ENCODE data around the gene CYP20A1. TPM values are rescaled to one million over a fixed set of nuclear protein-coding genes. Genes with fewer than 3 reads are reported as not detected.
"Not testable (repeated sequence)": the region's sequence is repeated elsewhere in the genome, so short reads cannot be mapped to it uniquely, and the experiment has no call there.

CYP20A1 gene
- total and polyA plus RNA-seq, 2 of the 8 experiments (the other 6 are each of a cell fraction or from before 2014, with no cell fraction given): 6.2 to 21.5 TPM

DNA sequence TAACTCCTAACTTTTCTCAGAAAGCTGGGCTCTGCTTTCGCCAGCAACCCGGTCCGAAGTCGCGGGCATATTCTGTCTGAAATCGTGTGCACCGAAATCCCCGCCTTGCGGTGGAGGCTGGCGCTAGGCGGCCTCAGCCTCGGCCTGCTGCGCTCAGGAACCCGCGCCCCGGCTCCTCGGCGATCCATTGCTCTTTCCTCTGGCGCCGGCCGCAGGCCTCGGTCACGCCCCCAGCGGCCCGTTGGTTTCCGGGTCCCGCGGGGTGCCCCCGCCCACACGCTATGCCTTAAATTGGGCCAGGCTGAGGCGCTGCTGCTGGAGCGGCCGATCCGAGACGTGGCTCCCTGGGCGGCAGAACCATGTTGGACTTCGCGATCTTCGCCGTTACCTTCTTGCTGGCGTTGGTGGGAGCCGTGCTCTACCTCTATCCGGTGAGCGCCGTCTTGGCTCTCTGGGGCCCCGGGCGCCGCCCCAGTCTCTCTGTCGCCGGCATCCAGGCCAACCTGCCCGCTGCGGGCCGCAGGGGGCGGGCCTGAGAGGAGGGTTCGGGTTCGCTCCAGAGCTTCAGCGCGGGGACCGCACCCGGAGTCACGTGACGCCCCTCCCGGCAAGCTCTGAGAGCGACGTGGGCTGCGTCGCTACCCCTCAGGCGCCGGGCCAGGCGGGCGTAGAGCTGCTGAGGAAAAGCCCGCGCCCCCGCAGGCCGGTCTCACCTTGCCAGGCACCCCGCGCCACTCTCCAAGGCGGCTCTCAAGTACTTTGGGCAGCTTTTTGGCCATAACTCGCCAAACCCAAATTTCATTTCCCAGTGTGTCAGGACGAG lies at the start of gene CYP20A1 (continued):
- TF ChIP-seq KDM1A (IDR thresholded peaks at IDR 0.05; ENCODE audit: borderline replicate concordance, low read length) (0 out of 2 replicates have a peak, but pooled peaks have one; percentile 9), TBP (IDR thresholded peaks at IDR 0.05; ENCODE audit: low read depth, low read length) (peak; percentile 87; the same call in 1 of the 2 replicates), HDAC2 (IDR thresholded peaks at IDR 0.05; ENCODE audit: borderline replicate concordance in 1 of 2, low read depth in 2 of 2, low read length in 2 of 2) (peak in 1 of 2 experiments; percentile 69; a peak in 1 of 4 replicates), KDM4A (IDR thresholded peaks at IDR 0.05; ENCODE audit: low read depth, low read length, severe bottlenecking) (peak; percentile 64)
- TF ChIP-seq, protein P1, sequence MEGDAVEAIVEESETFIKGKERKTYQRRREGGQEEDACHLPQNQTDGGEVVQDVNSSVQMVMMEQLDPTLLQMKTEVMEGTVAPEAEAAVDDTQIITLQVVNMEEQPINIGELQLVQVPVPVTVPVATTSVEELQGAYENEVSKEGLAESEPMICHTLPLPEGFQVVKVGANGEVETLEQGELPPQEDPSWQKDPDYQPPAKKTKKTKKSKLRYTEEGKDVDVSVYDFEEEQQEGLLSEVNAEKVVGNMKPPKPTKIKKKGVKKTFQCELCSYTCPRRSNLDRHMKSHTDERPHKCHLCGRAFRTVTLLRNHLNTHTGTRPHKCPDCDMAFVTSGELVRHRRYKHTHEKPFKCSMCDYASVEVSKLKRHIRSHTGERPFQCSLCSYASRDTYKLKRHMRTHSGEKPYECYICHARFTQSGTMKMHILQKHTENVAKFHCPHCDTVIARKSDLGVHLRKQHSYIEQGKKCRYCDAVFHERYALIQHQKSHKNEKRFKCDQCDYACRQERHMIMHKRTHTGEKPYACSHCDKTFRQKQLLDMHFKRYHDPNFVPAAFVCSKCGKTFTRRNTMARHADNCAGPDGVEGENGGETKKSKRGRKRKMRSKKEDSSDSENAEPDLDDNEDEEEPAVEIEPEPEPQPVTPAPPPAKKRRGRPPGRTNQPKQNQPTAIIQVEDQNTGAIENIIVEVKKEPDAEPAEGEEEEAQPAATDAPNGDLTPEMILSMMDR (IDR thresholded peaks at IDR 0.05; ENCODE audit: control extremely low read depth in 1 of 3, insufficient read depth in 1 of 3, low read depth in 1 of 3, low read length in 3 of 3): peak; percentile 15 to 44 (median 30)

DNA sequence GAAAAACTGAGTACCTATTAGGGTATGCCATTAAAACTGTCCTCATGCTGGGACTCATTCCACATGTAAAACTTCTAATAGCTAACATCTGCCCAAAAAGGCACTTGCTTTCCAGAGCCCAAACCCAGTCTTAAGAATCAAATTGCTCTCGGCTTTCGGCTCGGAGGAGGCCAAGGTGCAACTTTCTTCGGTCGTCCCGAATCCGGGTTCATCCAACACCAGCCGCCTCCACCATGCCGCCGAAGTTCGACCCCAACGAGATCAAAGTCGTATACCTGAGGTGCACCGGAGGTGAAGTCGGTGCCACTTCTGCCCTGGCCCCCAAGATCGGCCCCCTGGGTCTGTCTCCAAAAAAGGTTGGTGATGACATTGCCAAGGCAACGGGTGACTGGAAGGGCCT lies 48.3 kb upstream of the CYP20A1 start:
- H3K79me2 ChIP-seq (ENCODE audit: control insufficient read depth in 1 of 2, insufficient read depth in 2 of 2, low read length in 2 of 2); CTCF ChIA-PET (ENCODE audit: partially characterized antibody); H3K4me3 ChIP-seq (ENCODE audit: extremely low read depth in 1 of 4, insufficient read depth in 2 of 4, low read depth in 3 of 4, low read length in 4 of 4); DNase-seq (ENCODE audit: low read depth in 1 of 2, low spot score in 2 of 2); H3K4me2 ChIP-seq (ENCODE audit: insufficient read depth in 1 of 2, low read depth in 2 of 2, low read length in 2 of 2); H2BK15ac ChIP-seq (ENCODE audit: low read length); H3K56ac ChIP-seq (replicated peaks; ENCODE audit: insufficient read length, low read depth, low read length); H3K36me3 ChIP-seq (ENCODE audit: control insufficient read depth in 2 of 4, insufficient read depth in 4 of 4, low read length in 3 of 4); FAIRE-seq; H3K27ac ChIP-seq (ENCODE audit: low read depth, low read length); H3K4me1 ChIP-seq (replicated peaks in 1 of 4; ENCODE audit: control insufficient read depth in 3 of 4, insufficient read depth in 4 of 4, low read length in 3 of 4); H3K79me1 ChIP-seq (ENCODE audit: low read depth, low read length); H4K91ac ChIP-seq (replicated peaks; ENCODE audit: insufficient read length, low read length); H2BK12ac ChIP-seq (ENCODE audit: low read depth, low read length); H2BK5ac ChIP-seq (ENCODE audit: low read depth, low read length); H4K20me1 ChIP-seq (replicated peaks in 1 of 2; ENCODE audit: control insufficient read depth in 1 of 2, insufficient read depth in 2 of 2, low read length in 2 of 2); POLR2A ChIA-PET (ENCODE audit: partially characterized antibody); H2BK120ac ChIP-seq (replicated peaks; ENCODE audit: low read depth, low read length); H4K5ac ChIP-seq (ENCODE audit: insufficient read length, low read depth, low read length); H3K14ac ChIP-seq (ENCODE audit: insufficient read length); H2BK20ac ChIP-seq (ENCODE audit: low read length); H3K18ac ChIP-seq (ENCODE audit: extremely low read depth, low read length); H4K8ac ChIP-seq (ENCODE audit: extremely low read depth, insufficient read depth, low read length); H3K23me2 ChIP-seq (ENCODE audit: low read depth, low read length); H3K4ac ChIP-seq (replicated peaks; ENCODE audit: insufficient read length, low read depth, low read length); H3K23ac ChIP-seq (ENCODE audit: insufficient read length); H2AFZ ChIP-seq (ENCODE audit: low read length); H3K9ac ChIP-seq (replicated peaks in 1 of 4; ENCODE audit: extremely low read depth in 1 of 4, low read depth in 3 of 4, low read length in 3 of 4); H3K9me3 ChIP-seq (ENCODE audit: insufficient read depth in 2 of 2, low read depth in 1 of 2, low read length in 1 of 2); H3K27me3 ChIP-seq (replicated peaks in 1 of 4; ENCODE audit: control insufficient read depth in 3 of 4, extremely low read depth in 1 of 4, insufficient read depth in 3 of 4, low read length in 3 of 4); H2AK5ac ChIP-seq (ENCODE audit: low read depth, low read length): not testable (repeated sequence)
- 93% methylated on average over 9 of the region's 17 CpGs; no CpG with 5 or more reads in 1 of the 2 experiments for WGBS, 2 experiments (ENCODE audit: extremely low coverage in 1 of 2, insufficient coverage in 1 of 2, insufficient read length in 1 of 2, insufficient replicate concordance in 2 of 2, low coverage in 1 of 2, low lambda C conversion rate in 2 of 2, missing lambda C conversion rate in 1 of 2)
